ENCODE data around the gene SPATS1.

The SPATS1 gene, protein sequence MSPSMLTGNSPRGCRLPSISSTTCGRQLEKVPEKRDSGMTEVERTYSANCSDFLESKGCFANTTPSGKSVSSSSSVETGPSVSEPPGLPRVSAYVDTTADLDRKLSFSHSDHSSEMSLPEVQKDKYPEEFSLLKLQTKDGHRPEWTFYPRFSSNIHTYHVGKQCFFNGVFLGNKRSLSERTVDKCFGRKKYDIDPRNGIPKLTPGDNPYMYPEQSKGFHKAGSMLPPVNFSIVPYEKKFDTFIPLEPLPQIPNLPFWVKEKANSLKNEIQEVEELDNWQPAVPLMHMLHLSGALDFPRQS

DNA sequence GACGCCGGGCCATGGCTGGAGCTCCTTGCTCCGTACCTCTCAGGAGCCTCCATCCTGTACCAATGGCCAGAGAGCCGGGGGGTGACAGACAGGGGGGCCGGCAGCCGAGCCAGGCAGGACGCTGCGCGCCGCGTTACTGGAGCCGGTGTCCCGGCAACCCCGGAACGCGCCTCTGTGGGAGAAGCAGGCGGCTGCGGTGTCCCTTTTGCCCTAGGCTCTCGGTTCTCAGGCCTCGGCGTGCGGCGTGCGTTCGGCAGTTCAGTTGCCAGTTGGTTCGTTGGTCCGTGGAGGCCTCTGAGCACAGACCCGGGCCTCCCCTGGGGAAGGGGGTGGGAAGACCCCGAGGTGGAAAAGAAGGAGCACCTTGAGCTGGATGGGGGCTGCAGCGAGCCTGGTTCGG, at the start of gene SPATS1:
SPATS1 (plus strand) TSS at position 162 of the 400 bp plus-strand sequence. CDS start 446 bp downstream, outside the sequence.
- no peak for ATAC-seq

DNA sequence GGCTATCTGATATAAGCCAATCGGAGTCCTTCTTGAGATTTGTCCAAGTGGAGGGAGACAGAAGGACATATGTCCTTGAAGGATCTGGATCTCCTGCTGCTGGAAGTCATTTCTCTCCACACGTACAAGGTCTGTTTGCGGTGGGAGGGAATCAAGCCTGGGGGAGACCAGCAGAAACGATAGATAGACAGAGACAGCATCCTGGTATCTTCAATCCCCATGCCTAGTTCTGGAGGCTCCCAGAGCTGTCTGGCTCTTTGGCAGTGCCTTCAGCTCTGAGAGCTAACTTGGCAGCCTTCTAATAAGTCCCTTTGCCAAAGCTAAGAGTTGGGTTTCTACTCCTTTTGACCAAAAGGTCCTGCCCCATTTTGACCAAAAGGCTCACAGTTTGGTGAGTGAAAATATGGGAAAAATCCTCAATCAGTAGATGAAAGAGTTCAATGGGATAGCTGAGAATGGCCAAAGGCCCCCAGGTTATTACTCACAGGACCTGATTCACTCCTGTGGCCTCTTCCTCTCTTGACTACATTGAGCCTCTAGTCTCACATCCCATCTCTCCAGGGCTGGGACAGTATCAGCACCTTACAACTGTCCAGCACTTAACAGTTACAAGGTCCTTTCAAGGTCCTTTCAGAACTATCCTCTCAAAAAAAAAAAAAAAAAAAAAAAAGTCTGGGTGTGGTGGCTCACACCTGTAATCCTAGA, 49.6 kb upstream of the SPATS1 start:
- no peak for ATAC-seq

DNA sequence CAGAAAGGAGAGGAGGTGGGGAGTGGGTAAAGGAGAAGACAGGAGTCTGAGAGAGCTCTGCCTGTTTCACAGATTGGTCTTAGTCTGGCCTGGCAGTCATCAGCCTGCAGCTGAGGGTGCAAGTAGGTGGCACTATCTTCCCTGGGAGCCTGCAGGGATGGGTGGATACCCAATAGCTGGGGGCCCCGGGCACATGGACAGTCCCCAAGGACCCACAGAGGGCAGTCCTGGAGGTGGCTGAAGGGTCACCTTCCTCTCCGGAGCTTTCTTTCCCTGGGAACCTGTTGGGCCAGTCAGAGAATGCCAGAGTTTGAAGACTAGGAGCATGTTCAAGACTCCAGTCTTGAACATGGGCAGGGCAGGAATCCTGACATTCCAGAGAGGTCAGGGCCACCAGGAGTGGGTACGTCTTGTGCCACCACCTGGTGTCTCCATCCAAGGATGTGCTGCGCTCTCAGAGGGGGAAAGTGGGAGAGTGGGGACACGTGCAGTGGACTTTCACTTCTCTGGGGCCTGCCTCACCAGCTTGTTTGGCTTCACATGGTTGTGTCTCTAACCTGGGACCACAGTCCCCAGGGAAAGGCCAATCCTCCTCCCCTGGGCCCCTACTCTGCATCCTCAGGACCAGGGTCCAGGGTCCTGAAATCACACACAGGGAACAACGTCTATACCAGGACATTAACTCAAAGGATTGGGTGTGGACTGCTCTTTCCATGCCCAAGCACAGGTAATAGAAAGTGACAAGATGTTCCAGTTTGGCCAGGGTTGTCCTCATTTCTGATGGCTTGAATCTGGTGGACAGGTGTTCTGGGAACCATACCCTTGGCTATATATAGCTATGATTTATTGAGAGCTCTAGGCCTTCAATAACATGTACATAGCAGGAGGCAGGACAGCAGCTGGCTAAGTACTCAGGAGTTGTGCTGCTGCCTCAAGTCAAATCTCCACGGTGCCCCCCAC, 47.3 kb upstream of the SPATS1 start:
- no peak for ATAC-seq

DNA sequence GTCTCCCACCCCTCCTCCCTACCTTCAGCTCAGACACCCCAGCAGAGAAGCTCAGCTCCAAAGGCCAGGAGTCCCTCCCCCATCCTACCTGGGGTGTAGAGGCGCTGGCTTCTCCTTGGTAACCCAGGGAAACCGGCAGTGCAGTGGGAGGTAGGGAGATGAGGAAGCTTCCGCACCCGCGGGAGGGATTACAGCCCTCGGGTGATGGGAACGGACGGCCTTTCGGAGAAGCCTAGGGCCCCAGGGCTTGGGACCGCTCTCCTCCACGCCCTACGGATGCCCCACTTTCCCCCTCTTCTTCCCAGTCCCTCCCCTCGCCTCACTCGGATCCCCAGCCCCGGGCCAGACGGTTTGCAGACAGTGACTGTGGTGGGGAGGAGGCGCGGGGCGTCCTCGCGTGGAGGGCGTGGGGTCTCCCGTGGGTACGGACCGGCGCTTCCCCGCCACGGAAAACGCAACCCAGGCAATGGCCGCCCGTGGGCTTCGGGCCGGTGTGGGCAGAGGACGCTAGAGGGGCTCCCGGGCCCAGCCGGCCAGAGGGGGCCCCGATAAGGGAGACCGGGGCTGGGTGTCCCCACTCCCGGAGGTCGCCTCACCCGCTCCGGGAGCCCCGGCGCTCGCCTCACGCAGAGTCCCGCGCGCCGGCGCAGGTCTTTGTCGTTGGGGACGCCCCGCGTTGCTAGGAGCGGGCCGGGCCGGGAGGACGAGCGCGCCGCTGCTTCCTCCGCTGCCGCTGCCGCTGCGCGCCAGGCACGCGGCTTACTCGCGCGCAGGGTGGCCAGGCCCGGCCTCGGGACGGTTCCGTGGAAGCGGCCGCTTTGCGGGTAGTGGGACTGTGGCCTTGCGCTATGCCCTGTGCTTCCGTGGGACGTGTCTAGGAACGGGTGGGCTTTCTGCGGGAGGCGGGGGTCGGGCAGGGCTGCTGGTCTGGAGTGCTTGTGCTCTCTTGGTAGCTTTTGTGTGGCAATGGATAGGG, 45.1 kb upstream of the SPATS1 start:
- ATAC-seq, result peak; percentile 71 to 82

DNA sequence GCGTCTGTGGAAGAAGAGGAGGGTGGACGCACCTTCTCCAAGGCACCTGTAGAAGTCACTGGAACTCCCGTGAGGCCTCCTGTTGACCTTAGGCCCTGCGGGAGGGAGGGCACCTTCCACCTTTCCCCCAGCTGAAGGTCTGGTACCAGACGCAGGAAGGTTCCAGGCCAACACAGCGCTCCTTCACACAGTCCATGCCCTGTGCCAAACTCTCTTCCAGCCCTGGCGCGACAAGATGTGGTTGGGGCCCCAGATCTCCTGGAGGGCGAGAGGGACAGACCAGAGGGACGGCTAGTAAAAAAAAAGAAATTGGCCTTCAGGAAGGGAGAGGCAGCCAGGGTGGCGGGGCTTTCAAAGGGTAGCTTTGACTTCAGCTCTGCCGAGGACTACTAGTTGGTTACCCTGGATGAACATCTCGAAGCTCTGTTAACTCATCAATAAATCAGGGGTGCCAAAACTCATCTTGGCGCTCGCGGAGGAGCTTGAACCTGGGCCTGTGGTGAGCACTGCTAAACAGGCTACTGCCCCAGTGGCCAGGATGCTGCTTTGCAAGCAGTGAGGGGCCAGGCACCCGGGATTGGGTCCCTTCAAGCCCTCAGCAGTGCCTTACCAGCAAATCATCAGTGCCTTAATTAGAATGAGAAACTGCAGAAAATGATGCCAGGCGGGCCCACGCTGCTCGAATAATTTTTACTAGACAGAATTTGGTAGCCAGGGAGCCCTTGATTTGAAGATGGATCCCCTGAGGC, 44.2 kb upstream of the SPATS1 start:
- peak in 1 of 2 donors; percentile 11 for ATAC-seq

DNA sequence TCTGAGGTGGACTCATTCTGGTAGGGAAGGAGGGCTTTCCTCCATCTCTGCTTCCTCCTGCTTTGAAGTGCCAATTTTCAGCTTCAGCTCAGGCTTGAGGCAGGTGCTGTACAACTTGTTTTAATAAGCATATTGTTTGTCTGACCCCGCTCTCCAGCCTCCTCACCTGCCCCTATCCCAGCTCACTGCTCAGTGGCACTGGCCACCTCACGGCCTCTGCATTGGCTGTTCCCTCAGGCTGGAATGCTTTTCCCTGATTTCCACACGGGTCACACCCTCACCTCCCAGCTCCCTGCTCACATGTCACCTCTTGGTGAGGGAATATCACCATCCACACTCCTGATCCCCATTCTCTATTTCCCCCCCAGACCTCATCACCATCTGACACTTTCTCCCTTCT, 43.6 kb upstream of the SPATS1 start:
- no peak for ATAC-seq

DNA sequence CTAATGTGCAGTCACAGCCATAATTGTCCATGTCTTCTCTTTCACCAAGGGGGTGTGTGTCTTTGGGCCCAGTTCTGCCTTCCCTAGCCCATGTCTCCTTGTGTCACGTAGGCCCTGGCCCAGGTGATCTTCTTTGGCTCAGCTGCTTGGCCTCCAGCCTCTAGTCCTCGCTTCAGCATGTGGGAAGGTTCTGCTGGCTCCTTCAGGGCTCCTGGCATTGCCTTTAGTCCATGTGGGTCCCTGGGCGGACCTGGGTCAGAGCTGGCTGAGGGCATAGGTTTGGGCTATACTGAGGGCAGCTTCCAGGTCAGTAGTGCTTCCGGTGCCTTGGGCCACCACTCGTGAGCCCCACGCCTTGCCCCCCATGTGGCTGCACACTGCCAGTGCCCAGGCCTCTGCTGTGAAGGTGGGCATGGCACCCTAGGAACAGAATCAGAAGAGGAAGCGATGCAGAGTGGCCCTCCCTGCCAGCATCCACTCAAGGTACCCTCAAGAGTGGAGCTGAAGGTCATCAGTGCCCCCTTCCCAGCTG, 42.1 kb upstream of the SPATS1 start:
- ATAC-seq, result no peak

DNA sequence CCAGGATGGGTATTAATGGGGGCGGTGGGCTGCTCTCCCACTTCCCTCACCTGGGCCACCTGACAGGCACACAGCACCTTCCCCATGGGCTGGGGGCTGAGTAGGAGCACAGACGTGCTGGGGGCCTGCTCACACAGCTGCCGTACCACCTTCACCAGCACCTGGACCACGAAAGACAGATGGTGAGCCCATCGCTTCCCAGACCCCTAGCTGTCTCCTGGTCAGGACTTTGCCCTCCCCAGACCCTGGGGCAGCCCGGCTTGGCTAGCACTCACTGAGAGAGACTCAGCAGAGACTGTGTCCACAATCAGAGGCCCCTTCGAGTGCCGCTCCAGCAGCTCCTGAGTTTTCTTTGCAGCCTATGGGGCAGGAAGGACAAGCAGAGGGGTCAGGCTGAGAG, 41.3 kb upstream of the SPATS1 start:
- no peak for ATAC-seq

DNA sequence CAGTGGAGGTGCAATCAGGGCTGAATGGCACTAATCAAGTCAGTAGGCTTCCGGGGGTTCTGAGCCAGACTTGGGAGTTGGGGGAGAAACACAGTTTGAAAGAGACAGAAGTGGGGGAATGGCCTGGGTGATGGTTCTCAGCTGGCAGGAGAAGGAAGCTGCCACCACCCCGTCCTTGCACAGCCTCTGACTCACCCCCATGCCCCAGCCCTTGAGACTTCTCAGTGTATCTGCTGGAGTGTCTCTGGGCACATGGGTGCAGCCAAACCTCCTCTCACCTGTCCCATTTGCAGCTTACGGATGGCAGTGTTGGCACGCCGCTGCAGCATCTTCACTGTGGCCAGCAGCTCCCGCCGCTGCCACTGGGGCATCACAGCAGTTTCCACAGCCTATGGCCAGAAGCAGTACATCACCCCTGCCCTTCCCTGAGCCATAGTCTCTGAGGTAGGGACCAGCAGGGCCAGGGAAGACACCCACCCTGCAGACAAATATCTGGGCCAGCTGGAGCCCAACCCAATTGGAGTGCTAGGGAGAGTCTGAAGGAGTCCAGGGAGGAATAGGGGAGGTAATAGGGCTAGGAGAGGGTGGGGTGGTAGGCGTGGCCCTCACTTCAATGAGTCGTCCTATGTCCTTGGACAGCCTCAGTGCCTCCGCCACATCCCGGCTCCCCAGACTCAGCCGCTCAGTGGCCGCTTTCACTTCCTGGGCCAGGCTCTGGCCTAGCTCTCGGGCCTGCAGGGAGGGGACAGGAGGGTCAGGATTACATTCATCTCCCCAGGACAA, 40.5 kb upstream of the SPATS1 start:
- ATAC-seq, result no peak

DNA sequence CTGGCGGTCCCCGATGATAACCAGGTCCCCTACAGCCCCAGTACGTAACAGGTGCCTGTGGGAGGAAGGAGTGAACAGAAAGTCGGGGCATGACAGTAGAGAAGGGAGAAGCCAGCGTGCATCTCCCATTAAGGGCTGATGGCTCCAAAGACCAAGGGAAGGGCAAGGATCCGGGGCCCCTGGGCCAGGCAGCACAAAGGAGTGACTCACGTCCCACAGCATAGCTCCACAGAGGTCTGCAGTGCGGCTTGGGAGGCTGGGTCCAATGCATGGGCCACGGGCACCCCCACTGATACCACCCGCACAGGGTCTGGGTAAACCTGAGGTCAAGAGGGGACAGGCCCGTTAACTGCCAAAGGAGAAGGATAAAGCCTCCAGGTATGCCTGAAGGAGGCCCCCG, 39.6 kb upstream of the SPATS1 start:
- ATAC-seq, result no peak

DNA sequence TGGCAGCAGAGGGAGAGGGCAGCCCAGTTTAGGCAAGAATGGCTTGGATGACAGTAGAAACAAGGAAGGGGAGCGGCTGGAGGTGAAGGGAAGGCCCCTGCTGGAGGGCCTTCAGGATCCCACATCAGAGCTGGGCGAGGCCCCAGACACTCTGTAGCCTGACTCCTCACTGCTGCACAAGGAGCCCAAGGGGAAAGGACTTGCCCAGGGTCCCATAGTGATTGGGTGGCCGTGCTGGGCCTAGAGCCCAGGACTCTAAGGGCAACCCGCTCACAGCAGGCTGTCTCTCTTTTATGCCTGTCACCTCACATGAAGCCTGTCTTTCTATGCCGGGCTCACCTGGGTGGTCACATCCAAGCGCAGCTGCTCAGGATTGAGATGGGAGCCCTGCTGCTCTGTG, 38.6 kb upstream of the SPATS1 start:
- no peak for ATAC-seq

DNA sequence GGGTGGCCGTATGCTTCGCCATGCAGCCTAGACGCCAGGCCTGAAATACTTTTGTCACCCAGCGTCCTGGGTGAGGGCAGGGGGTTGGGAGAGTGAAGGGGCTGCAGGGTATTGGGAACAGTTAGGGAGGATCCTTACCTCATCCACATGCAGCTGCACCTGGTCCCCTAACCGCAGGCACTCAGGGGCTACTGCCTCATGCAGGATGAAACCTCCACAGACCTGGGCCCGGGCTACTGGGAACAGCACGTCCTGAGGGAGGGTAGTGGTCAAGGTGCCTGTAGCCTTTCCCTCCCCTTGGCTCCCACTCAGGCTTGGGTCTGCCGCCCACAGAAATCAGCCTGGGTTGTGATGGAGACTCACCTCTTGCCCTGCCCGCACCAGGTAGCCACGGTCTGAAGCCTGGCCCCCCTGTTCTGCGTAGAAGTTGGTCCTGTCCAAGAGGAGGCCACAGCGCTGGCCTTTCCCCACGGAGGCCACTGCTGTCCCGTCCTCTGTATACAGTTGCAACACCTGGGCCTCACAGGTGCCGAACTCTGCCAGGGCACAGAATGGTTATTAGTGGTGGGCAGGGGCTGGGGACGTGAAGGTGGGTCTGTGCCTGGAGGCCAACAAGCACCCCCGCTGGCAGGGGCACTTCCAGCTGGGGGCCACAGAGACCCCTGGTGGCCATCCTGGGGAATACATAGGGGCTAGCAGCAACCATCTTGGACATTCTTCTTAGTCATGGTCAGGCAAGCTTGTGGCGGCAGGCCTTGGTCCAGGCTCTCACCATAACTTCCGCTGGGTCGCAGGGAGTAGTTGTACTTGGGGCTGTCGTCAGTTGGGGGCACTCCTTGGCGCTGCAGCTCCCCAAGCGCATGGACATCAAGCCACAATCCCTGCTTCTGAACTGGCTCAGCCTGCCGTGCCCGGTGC, 37.9 kb upstream of the SPATS1 start:
- peak; percentile 60 to 67 for ATAC-seq

DNA sequence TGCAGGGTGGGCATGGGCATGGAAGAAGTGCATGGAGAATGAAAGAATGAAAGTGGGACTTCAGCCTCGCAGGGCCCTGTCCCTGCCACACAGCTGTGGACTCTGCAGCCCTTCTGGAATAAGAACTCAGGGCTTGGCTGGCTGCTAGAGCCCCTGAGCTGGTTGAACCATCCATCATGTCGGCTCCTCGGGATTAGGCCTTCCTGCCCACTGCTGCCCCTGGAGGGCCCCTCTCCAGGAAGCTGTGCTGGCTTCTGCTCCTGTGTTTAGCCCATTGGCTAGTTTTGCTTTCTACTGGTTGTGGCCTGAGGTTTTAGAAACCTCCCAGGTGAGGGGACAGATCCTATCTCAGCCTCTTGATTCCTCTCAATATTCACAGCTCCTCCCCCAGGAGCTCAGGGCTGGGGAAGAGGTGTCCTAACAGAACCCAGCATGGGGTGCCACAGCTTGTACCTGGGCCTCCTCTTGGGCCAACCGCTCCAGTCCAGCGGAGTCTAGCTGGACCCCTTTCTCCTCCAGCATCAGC, 37.2 kb upstream of the SPATS1 start:
- no peak for ATAC-seq

DNA sequence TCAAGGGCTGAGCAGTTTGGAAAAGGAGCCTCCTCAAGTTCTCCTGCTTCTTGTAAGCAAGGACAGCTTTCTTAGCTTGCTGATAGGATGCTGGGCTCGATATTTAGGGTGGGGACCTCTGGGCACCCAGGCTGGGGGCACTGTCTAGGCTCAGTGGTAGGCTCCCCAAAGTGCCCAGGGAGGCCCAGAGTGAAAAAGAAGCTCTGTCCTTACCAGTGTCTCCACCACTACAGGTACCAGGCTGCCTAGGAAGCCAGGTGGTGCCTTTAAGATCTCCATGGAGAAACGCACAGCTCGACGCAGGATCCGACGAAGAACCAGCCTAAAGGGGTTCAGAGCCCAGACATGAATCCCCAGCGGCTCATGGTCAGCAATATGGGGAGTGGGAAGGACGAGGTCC, 35.7 kb upstream of the SPATS1 start:
- no peak for ATAC-seq

DNA sequence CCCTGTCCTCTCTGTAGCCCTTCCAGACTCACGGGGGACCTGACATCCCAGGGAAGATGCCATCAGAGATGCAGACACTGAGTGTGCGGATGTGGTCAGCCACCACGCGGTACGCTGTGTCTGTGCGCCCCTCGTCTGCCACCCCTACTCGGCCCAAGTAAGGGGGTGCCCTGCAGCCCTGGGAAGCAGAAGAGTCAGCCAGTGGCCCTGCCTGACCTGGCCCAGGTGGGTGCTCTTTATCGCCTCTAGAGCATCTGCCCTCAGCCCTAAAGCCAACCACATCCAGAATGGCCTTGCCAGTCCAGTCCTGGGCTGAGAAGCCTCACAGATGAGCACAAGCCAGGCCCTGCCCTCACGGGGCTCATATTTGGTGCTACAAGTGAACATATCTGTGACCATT, 35.2 kb upstream of the SPATS1 start:
- ATAC-seq, result no peak

DNA sequence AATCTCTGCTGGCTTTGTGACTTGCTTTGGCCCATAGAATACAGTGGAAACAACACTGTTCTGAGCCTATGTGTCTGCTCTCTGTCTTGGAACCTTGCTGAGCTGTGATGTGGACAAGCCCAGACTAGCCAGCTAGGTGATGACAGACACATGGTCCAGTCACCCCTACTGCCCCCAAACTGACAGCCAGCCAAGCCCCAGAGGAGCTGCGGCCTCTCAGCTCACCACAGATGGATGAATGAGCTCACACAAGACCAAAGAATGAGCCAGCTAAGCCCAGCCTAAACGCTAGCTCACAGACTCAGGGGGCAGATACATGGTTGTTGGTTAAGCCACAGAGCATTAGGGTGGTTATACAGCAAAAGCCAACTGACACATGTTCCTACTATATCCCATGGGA, 33.4 kb upstream of the SPATS1 start:
- ATAC-seq, result no peak

DNA sequence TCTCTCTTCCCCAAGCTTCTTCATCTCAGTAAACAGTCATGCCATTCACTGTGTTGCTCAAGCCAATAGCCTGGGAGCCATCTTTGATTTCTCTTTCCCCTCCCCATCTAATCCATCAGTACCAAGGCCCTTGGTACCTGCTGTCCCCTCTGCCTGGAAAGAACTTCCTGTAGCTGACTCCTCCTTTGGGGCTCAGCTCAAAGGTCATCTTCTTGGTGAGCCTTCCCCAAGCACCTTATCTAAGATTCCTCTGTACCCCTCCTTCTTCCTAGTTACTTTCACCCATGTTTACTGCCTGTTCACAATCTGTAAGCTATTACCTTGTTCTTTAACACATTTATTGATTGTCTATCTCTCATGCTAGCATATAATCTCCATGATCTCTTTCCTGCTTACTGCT, 32.8 kb upstream of the SPATS1 start:
- ATAC-seq, result no peak

DNA sequence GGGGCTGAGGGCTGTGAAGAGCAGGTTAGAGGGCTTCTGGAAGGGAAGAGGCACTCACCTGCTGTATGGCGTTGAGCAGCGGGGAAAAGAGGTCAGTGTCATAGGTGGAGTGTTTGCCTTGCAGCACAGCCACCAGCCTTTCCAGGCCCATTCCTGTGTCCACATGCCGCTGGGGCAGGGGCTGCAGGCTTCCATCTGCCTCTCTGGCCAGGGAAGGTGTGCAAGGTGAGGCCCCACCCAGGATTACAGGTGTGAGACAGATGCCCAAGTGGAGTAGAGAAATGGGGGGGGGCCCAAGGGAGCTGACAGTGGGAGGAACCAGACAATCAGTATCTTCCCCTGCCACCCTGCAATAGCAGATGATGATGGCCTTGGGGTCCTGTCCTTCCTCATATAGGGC, 32.2 kb upstream of the SPATS1 start:
- no peak for ATAC-seq

DNA sequence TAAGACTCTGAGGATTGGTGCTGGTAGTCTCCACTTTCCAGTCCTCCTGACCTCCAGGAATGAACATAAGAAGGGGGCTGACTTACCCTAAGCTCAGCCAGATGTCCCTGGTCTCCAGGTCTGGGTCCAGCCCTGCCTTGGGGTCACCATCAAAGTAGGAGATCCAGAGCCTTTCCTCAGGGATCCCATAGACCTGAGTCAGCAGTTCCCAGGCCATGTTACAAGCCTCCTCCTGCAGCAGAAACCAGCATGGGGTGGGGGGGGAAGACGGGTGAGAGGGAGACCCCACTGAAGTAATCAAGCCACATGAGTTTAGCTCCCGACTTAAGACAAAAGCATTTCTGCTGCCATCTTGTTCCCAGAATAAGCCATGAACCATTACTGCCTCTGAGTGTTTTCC, 31.1 kb upstream of the SPATS1 start:
- ATAC-seq, result no peak

Data from activated CD4-positive, CD25-positive, alpha-beta regulatory T cell treated with anti-CD3 and anti-CD28 coated beads, Interleukin-2, amount 50 U/mL, for 24 hours (primary cell).